Right lobe of liver (tissue), 4 donors: ENCODE data around the gene NUAK1.

Experiments used
- CTCF ChIP-seq, 4 donors: fragments of 200-600 bp in 3 of 4; fragments of 450-650 bp in 1 of 4; IDR thresholded peaks; one replicate each; pipeline versions ENCODE4 v1.5.1 to v1.8.0; 2016 to 2022; ENCODE audit warnings: antibody characterized with exemption in 4 of 4, mild to moderate bottlenecking in 2 of 4
- POLR2A ChIP-seq: fragments of 450-650 bp; IDR thresholded peaks from one replicate; pipeline ENCODE4 v1.6.1; 2017; ENCODE audit warnings: antibody characterized with exemption, mild to moderate bottlenecking
- donor health status: DM: no; HTN: no; CAD: no.
- donor health status: DM: no; HTN: no; CAD: no.
- donor health status: DM: no; HTN: yes; CAD: no.

- TF ChIP-seq CTCF (IDR thresholded peaks at IDR 0.05) (peak in 2 of 4 donors; percentile 5 to 10), POLR2A (no peak)
Observed at GRCh38 chr12:106138633-106139421, at the start of gene NUAK1.
